SK-N-SH treated with all-trans-retinoic acid at 6 μM for 48 hours (cell line): ENCODE results near the gene TNS1.

Source experiments
- ATAC-seq: fragments of 200-7000 bp; cut with Tn5 transposase; 3 replicates; pipeline ENCODE4 v1.9.1; 2020; ENCODE audit warnings: mild to moderate bottlenecking, moderate library complexity
- ARNTL ChIP-seq: fragments of 450-650 bp; formaldehyde crosslinking; IDR thresholded peaks from 2 replicates; pipeline ENCODE4 v1.5.0; 2020; ENCODE audit warnings: low read depth, mild to moderate bottlenecking, moderate library complexity, borderline replicate concordance
- BACH2 ChIP-seq: fragments of 250-450 bp; sonication (Bioruptor Pico); IDR thresholded peaks from 2 replicates; pipeline ENCODE4 v1.9.0; 2021; ENCODE audit warnings: mild to moderate bottlenecking, borderline replicate concordance
- ESRRG ChIP-seq: fragments of 250-450 bp; sonication (Bioruptor Pico); IDR thresholded peaks from 2 replicates; pipeline ENCODE4 v1.6.1; 2021; ENCODE audit warnings: mild to moderate bottlenecking
- GLIS3 ChIP-seq: fragments of 250-450 bp; sonication (Bioruptor Pico); IDR thresholded peaks from 2 replicates; pipeline ENCODE4 v1.5.0; 2020; ENCODE audit warnings: mild to moderate bottlenecking, moderate library complexity
- ISL1 ChIP-seq: fragments of 250-450 bp; sonication (Bioruptor Pico); IDR thresholded peaks from 2 replicates; pipeline ENCODE4 v2.1.2; 2022; ENCODE audit warnings: mild to moderate bottlenecking, moderate library complexity
- OSR1 ChIP-seq: fragments of 250-450 bp; sonication (Bioruptor Pico); IDR thresholded peaks from 2 replicates; pipeline ENCODE4 v1.8.0; 2022; ENCODE audit warnings: moderate library complexity, mild to moderate bottlenecking, inconsistent platforms
- PPARA ChIP-seq: fragments of 250-450 bp; sonication (Bioruptor Pico); IDR thresholded peaks from 2 replicates; pipeline ENCODE4 v1.5.0; 2020; ENCODE audit warnings: mild to moderate bottlenecking, borderline replicate concordance
- RARB ChIP-seq: fragments of 250-450 bp; sonication (Bioruptor Pico); IDR thresholded peaks from 2 replicates; pipeline ENCODE4 v1.8.0; 2021; ENCODE audit warnings: mild to moderate bottlenecking, moderate library complexity
- SNAI2 ChIP-seq: fragments of 250-450 bp; sonication (Bioruptor Pico); IDR thresholded peaks from 2 replicates; pipeline ENCODE4 v1.5.0; 2020; ENCODE audit warnings: mild to moderate bottlenecking, moderate library complexity
- TCF4 ChIP-seq: fragments of 250-450 bp; sonication (Bioruptor Pico); IDR thresholded peaks from 2 replicates; pipeline ENCODE4 v1.8.0; 2021; ENCODE audit warnings: mild to moderate bottlenecking, moderate library complexity, borderline replicate concordance
- TOX ChIP-seq: fragments of 250-450 bp; sonication (Bioruptor Pico); IDR thresholded peaks from 2 replicates; pipeline ENCODE4 v1.8.0; 2021; ENCODE audit warnings: mild to moderate bottlenecking, moderate library complexity, borderline replicate concordance
- ZFP3 ChIP-seq: fragments of 250-450 bp; sonication (Bioruptor Pico); IDR thresholded peaks from 2 replicates; pipeline ENCODE4 v1.5.0; 2020; ENCODE audit warnings: mild to moderate bottlenecking, moderate library complexity
- ZNF565 ChIP-seq: fragments of 450-650 bp; formaldehyde crosslinking; conservative IDR thresholded peaks from 2 replicates; pipeline ENCODE4 v1.5.0; 2020; ENCODE audit warnings: low read depth, mild to moderate bottlenecking, moderate library complexity
- ZNF70 ChIP-seq: fragments of 450-650 bp; formaldehyde crosslinking; IDR thresholded peaks from 2 replicates; pipeline ENCODE4 v1.5.0; 2020; ENCODE audit warnings: mild to moderate bottlenecking, moderate library complexity
- ZNF8 ChIP-seq: fragments of 450-650 bp; formaldehyde crosslinking; IDR thresholded peaks from 2 replicates; pipeline ENCODE4 v1.5.0; 2020; ENCODE audit warnings: mild to moderate bottlenecking, moderate library complexity
- TF ChIP-seq, protein P1 (sequence below): fragments of 250-450 bp; sonication (Bioruptor Pico); IDR thresholded peaks from 2 replicates; pipeline ENCODE4 v1.5.0; 2020; ENCODE audit warnings: mild to moderate bottlenecking, moderate library complexity
- TF ChIP-seq, protein P2 (sequence below): fragments of 250-450 bp; sonication (Bioruptor Pico); IDR thresholded peaks from 2 replicates; pipeline ENCODE4 v1.8.0; 2020; ENCODE audit warnings: mild to moderate bottlenecking, moderate library complexity, borderline replicate concordance
- TF ChIP-seq, protein P3 (sequence below): fragments of 250-450 bp; sonication (Bioruptor Pico); IDR thresholded peaks from 2 replicates; pipeline ENCODE4 v1.5.1; 2020; ENCODE audit warnings: low read depth, mild to moderate bottlenecking, moderate library complexity
- TF ChIP-seq, protein P4 (sequence below): fragments of 250-450 bp; sonication (Bioruptor Pico); IDR thresholded peaks from 2 replicates; pipeline ENCODE4 v1.5.1; 2021; ENCODE audit warnings: mild to moderate bottlenecking, moderate library complexity

Gene TNS1

DNA sequence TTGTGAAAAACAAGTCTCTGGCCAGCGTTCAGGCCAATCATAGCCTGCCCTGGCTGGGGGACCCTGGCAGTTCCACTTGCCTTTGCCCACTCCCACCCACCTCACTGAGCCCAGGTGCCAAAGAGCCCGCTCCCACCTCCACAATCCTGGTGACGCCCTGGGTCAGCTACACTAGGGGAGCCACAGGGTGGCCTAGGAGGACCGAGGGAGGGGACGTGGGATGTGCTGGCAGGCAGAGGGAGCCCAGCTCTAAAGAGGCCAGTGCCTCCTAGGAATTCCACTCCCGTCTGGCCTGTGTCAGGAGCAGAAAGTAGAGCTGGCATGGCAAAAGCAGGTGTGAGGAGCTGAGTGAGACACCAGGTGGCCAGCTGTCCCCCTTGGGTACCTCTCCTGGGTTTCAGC, 49.3 kb downstream of the TNS1 start:
- TF ChIP-seq RARB (CRISPR knock-in tag) (no peak), OSR1 (CRISPR knock-in tag) (no peak), ISL1 (CRISPR knock-in tag) (no peak), ZNF8 (CRISPR knock-in tag) (no peak), GLIS3 (CRISPR knock-in tag) (no peak), ZFP3 (CRISPR knock-in tag) (no peak), TCF4 (CRISPR knock-in tag) (no peak), BACH2 (CRISPR knock-in tag) (no peak), ZNF70 (CRISPR knock-in tag) (no peak)
- TF ChIP-seq, protein P1, sequence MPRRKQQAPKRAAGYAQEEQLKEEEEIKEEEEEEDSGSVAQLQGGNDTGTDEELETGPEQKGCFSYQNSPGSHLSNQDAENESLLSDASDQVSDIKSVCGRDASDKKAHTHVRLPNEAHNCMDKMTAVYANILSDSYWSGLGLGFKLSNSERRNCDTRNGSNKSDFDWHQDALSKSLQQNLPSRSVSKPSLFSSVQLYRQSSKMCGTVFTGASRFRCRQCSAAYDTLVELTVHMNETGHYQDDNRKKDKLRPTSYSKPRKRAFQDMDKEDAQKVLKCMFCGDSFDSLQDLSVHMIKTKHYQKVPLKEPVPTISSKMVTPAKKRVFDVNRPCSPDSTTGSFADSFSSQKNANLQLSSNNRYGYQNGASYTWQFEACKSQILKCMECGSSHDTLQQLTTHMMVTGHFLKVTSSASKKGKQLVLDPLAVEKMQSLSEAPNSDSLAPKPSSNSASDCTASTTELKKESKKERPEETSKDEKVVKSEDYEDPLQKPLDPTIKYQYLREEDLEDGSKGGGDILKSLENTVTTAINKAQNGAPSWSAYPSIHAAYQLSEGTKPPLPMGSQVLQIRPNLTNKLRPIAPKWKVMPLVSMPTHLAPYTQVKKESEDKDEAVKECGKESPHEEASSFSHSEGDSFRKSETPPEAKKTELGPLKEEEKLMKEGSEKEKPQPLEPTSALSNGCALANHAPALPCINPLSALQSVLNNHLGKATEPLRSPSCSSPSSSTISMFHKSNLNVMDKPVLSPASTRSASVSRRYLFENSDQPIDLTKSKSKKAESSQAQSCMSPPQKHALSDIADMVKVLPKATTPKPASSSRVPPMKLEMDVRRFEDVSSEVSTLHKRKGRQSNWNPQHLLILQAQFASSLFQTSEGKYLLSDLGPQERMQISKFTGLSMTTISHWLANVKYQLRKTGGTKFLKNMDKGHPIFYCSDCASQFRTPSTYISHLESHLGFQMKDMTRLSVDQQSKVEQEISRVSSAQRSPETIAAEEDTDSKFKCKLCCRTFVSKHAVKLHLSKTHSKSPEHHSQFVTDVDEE (CRISPR knock-in tag): no peak
- TF ChIP-seq, protein P2, sequence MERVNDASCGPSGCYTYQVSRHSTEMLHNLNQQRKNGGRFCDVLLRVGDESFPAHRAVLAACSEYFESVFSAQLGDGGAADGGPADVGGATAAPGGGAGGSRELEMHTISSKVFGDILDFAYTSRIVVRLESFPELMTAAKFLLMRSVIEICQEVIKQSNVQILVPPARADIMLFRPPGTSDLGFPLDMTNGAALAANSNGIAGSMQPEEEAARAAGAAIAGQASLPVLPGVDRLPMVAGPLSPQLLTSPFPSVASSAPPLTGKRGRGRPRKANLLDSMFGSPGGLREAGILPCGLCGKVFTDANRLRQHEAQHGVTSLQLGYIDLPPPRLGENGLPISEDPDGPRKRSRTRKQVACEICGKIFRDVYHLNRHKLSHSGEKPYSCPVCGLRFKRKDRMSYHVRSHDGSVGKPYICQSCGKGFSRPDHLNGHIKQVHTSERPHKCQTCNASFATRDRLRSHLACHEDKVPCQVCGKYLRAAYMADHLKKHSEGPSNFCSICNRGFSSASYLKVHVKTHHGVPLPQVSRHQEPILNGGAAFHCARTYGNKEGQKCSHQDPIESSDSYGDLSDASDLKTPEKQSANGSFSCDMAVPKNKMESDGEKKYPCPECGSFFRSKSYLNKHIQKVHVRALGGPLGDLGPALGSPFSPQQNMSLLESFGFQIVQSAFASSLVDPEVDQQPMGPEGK: no peak
- no peak for ATAC-seq

DNA sequence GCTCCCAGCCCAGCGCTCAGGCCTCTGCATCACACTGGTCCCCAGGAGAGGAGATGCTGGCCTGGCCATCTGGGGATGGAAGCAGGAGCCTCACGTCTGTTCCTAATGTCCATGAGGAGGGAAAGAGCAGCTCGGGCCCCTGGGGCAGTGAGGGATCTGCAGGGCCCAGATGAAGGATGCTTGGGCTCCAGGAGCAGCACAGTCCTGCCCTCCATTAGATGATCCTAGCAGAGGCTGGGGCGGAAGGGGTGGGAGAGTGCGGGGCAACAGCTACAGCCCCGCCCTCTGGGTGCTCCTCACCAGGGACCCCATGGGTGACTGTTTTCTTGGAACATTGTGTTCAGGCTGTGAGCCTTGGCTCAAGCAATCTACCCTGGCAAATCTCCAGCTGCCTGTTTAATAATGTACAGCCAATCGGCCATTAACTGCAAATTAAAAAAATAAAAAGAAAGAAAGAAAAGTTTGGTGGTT, 49.7 kb downstream of the TNS1 start:
- TF ChIP-seq RARB (CRISPR knock-in tag) (no peak), BACH2 (CRISPR knock-in tag) (no peak), PPARA (CRISPR knock-in tag) (no peak), ESRRG (no peak), ZFP3 (CRISPR knock-in tag) (no peak), ZNF70 (CRISPR knock-in tag) (no peak), TCF4 (CRISPR knock-in tag) (no peak), ISL1 (CRISPR knock-in tag) (no peak), ZNF565 (CRISPR knock-in tag) (no peak), ZNF8 (CRISPR knock-in tag) (no peak), GLIS3 (CRISPR knock-in tag) (no peak), SNAI2 (CRISPR knock-in tag) (no peak), ARNTL (no peak), TOX (CRISPR knock-in tag) (no peak), OSR1 (CRISPR knock-in tag) (no peak)
- TF ChIP-seq, protein P3, sequence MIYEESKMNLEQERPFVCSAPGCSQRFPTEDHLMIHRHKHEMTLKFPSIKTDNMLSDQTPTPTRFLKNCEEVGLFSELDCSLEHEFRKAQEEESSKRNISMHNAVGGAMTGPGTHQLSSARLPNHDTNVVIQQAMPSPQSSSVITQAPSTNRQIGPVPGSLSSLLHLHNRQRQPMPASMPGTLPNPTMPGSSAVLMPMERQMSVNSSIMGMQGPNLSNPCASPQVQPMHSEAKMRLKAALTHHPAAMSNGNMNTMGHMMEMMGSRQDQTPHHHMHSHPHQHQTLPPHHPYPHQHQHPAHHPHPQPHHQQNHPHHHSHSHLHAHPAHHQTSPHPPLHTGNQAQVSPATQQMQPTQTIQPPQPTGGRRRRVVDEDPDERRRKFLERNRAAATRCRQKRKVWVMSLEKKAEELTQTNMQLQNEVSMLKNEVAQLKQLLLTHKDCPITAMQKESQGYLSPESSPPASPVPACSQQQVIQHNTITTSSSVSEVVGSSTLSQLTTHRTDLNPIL (CRISPR knock-in tag): no peak
- TF ChIP-seq, protein P2: no peak
- TF ChIP-seq, protein P1 (CRISPR knock-in tag): no peak
- no peak for ATAC-seq

DNA sequence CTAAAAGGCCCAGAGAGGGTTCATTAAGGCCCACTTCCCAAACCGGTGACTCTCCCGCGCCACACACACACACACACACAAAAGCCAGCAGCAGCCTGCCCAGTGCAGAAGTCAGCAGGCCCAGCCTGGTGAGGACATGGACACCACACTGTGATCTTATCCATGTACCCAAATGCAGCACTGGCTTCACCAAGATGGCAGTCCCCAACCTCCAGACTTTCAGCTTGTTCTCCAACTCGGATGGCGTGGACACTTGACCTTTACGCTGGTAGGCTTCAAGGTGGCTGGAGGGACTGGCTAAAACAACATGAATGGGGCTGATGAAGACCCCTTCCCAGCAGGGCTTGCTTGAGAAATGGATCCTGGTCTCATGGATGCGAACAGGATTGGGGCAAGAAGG, 50.4 kb downstream of the TNS1 start:
- no peak for ATAC-seq
- TF ChIP-seq GLIS3 (CRISPR knock-in tag) (no peak), SNAI2 (CRISPR knock-in tag) (no peak), ZNF565 (CRISPR knock-in tag) (no peak), RARB (CRISPR knock-in tag) (no peak), ZNF70 (CRISPR knock-in tag) (no peak), OSR1 (CRISPR knock-in tag) (no peak), TCF4 (CRISPR knock-in tag) (no peak), PPARA (CRISPR knock-in tag) (no peak), ARNTL (no peak)
- TF ChIP-seq, protein P3 (CRISPR knock-in tag): no peak
- TF ChIP-seq, protein P2: no peak
- TF ChIP-seq, protein P4, sequence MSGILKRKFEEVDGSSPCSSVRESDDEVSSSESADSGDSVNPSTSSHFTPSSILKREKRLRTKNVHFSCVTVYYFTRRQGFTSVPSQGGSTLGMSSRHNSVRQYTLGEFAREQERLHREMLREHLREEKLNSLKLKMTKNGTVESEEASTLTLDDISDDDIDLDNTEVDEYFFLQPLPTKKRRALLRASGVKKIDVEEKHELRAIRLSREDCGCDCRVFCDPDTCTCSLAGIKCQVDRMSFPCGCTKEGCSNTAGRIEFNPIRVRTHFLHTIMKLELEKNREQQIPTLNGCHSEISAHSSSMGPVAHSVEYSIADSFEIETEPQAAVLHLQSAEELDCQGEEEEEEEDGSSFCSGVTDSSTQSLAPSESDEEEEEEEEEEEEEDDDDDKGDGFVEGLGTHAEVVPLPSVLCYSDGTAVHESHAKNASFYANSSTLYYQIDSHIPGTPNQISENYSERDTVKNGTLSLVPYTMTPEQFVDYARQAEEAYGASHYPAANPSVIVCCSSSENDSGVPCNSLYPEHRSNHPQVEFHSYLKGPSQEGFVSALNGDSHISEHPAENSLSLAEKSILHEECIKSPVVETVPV (CRISPR knock-in tag): no peak
